ENCODE results near the gene SCAMP2. TPM values are rescaled to one million over a fixed set of nuclear protein-coding genes. Genes with fewer than 3 reads are reported as not detected.
"Not testable (repeated sequence)": the region's sequence is repeated elsewhere in the genome, so short reads cannot be mapped to it uniquely, and the experiment has no call there.

The SCAMP2 gene
- total RNA-seq, 2 experiments from 2014 or later = 108 to 115 TPM

DNA sequence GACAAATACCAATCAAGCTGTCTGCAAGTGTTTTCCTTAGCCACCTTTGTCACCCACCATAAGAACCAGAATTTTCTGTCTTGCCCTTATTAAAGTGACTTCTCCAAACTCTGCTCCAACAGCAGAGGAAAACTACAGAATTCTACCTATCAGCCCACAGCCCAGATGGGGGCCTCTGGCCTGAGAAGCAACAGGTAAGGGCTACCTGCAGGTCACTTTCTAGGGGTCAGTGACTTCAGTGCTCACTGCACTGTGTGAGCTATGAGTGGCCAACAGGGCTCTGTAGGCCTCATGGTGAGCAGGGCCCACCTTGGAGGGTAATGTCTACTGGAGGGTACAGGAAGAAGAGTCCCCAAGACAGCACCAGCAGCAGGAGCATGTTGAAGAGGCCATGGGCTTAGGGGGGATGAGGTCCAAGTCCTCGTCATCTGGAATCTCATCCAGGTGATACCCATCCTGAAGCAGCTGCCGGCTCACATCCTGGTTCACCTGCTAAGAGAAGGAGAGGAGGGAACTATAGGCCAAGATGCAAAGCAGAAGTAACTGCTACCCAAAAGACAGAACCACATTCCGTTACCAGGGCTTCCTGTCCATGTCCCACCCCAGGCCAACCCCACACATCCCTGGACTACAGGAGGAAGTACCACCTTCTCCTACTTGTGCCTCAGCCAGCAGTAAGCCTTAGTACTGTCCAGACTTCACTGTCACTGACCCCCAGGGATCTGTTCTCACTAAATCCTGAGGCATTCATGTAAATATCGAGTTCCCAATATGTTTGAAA lies 29.3 kb upstream of the SCAMP2 start:
- Mint-ChIP-seq H3K27ac (peak overlapping the region; percentile 37), H3K4me1 (peaks cover 55% of the 10 kb centered on the region), H3K27me3 (no peaks in the 10 kb centered on the region), H3K36me3 (peaks cover 41% of the 10 kb centered on the region), H3K9me3 (ENCODE audit: low read depth) (no peaks in the 10 kb centered on the region), H3K4me3 (no peak overlapping the region)
- no peak for DNase-seq
- CTCF ChIA-PET = interaction anchor here (0.6 to 9.0 kb wide), 55 partner anchors 9 to 285 kb away, joined by 3 to 101 read pairs (median 6); partner anchors contain the start of genes COX5A, CPLX3, CYP1A1 and MPI
- no peak for ATAC-seq

DNA sequence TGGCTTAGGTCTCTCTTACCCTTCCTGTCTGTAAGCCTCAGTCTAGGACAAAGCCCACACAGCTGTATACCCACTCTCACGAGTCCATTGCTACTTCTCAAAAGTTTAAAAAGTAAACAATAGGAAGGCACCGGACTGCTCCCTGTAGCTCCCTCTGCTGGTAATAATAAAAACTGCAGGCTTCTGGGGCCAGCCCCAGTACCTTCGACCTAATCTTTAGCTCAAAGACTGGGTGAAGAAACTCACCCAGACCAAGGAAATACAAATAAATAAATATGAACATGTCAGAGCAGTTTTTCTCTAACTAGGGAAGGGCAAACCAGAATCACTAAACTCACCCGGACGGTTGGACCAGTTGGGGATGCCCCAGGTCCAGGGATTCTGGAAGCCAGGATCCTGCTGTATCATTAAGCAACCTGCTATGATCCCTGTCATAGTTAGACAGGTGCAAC lies 28.5 kb upstream of the SCAMP2 start:
- Mint-ChIP-seq H3K27ac (peak overlapping the region; percentile 17), H3K4me1 (peaks cover 51% of the 10 kb centered on the region)

DNA sequence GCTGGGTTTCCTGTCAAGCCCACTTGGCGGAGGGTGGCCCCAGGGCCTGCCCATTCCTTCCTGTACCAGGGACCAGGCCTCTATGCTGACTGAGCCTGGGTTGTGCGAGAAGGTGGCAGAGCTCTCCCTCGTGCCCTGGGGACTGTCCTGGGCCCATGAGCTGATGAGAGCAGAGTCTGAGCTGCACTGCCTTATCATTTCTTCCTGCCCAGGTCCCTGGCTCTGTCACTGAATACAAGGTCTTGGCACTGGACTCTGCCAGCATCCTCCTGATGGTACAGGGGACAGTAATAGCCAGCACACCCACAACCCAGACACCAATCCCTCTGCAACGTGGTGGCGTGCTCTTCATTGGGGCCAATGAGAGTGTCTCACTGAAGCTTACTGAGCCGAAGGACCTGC lies 24.1 kb upstream of the SCAMP2 start:
- Mint-ChIP-seq H3K4me1 (peaks cover 50% of the 10 kb centered on the region), H3K9me3 (ENCODE audit: low read depth) (no peaks in the 10 kb centered on the region), H3K4me3 (no peak overlapping the region), H3K27ac (no peak overlapping the region), H3K36me3 (peaks cover 44% of the 10 kb centered on the region), H3K27me3 (no peaks in the 10 kb centered on the region)
- CTCF ChIA-PET = interaction anchor here (1.1 to 6.2 kb wide), 7 partner anchors 6 to 128 kb away, joined by 3 to 67 read pairs (median 4); partner anchors contain the start of genes FAM219B, MPI and SCAMP2
- ATAC-seq (no peak), DNase-seq (no peak)

More for the DNA sequence above, 28.5 kb upstream of the SCAMP2 start:
- peak; percentile 75 for DNase-seq
- no peak overlapping the region for H3K4me3 Mint-ChIP-seq
- peak; percentile 52 for ATAC-seq
- H3K27me3 Mint-ChIP-seq = no peaks in the 10 kb centered on the region
- CTCF ChIA-PET = interaction anchor here (0.7 to 9.0 kb wide), 60 partner anchors 10 to 284 kb away, joined by 3 to 101 read pairs (median 6); partner anchors contain the start of genes COX5A, CPLX3, CYP1A1 and MPI
- H3K36me3 Mint-ChIP-seq = peaks cover 44% of the 10 kb centered on the region
- H3K9me3 Mint-ChIP-seq (ENCODE audit: low read depth) = no peaks in the 10 kb centered on the region

DNA sequence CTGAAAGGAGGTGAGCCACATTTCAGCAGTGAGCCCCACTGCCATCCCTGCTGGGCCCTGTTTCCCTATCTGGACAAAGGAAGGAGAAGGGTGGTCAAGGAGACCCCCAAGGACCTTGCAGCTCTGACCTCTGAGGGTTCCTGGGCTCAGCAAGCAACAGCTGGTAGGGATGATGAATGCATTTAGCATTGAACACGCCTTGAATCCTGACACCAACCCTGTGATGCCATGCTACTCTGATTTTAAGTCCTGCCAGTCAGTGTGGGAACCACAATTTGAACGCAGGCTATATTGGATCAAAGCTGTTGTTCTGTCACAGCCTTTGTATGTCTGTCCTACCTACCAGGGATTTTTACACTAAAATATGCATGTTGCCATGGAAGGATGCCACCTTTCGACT lies 23.2 kb upstream of the SCAMP2 start:
- Mint-ChIP-seq H3K4me1 (peaks cover 47% of the 10 kb centered on the region), H3K4me3 (no peak overlapping the region), H3K36me3 (peaks cover 46% of the 10 kb centered on the region), H3K27ac (no peak overlapping the region), H3K27me3 (no peaks in the 10 kb centered on the region), H3K9me3 (ENCODE audit: low read depth) (no peaks in the 10 kb centered on the region)
- ATAC-seq (no peak), DNase-seq (no peak)
- CTCF ChIA-PET = interaction anchor here (1.1 to 5.9 kb wide), 4 partner anchors 10 to 125 kb away, joined by 3 to 35 read pairs (median 4); partner anchors contain the start of gene FAM219B

DNA sequence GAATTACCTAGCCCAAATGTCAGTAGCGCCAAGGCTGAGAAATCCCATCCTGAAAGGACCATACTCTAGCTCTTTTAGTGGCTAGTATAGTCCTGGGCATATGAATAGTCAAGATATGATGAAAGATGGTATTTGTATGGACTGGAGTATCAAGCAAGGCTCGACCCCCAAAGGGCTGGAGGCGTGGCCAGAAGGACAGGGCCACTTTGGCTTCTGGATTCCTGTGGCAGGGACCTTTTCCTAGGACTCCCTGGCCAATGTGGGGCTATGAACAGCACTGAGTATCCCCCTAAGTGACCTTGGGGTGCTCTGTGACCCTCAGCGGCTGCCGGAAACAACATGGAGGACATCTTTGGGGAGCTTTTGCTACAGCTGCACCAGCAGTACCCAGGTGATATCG lies 22.7 kb upstream of the SCAMP2 start:
- no peak for DNase-seq
- Mint-ChIP-seq H3K27ac (peak overlapping the region; percentile 36), H3K4me3 (no peak overlapping the region), H3K36me3 (peaks cover 48% of the 10 kb centered on the region), H3K4me1 (peaks cover 49% of the 10 kb centered on the region), H3K9me3 (ENCODE audit: low read depth) (no peaks in the 10 kb centered on the region), H3K27me3 (no peaks in the 10 kb centered on the region)
- no peak for ATAC-seq
- CTCF ChIA-PET = interaction anchor here (0.9 to 5.9 kb wide), 3 partner anchors 11 to 261 kb away, joined by 3 to 35 read pairs (median 4); partner anchors contain the start of gene FAM219B

DNA sequence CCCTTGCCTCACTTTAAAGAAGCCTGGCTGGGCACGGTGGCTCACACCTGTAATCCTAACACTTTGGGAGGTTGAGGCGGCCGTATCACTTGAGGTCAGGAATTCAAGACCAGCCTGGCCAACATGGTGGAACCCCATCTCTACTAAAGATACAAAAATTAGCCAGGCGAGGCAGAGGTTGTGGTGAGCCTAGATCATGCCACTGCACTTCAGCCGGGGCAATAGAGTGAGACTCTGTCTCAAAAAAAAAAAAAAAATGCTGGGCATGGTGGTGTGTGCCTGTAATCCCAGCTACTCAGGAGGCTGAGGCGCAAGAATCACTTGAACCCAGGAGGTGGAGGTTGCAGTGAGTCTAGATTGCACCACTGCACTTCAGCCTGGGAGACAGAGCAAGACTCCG lies 21.2 kb upstream of the SCAMP2 start:
- peaks cover 38% of the 10 kb centered on the region for H3K36me3 Mint-ChIP-seq
- H3K4me3 Mint-ChIP-seq; H3K27me3 Mint-ChIP-seq; H3K27ac Mint-ChIP-seq; H3K9me3 Mint-ChIP-seq (ENCODE audit: low read depth); DNase-seq; ATAC-seq: not testable (repeated sequence)
- H3K4me1 Mint-ChIP-seq = peaks cover 59% of the 10 kb centered on the region
- CTCF ChIA-PET = interaction anchor here (0.7 to 6.1 kb wide), 12 partner anchors 6 to 112 kb away, joined by 3 to 43 read pairs (median 3); partner anchors contain the start of genes CSK, FAM219B, SCAMP2 and ULK3

DNA sequence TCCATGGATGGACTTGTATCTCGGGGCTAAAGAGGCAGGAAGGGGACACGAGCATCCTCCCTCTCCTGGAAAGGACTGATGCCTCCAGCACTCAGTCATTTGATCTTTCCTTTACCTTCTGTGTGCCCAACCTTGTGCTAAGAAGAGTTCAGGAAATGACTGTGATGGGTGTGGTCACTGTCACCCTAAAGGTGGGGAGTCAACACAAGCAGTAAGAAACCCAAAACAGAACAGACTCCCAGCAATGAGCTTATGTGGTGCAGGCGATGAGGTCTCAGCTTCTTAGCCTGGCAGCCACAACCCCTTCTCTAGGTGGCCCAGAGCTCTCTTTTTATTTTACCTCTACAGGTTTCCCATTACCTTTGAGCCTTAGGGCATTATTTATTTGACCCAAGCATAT lies 20.5 kb upstream of the SCAMP2 start:
- H3K4me1 Mint-ChIP-seq = peaks cover 56% of the 10 kb centered on the region
- no peaks in the 10 kb centered on the region for H3K27me3 Mint-ChIP-seq
- ATAC-seq = peak; percentile 62

DNA sequence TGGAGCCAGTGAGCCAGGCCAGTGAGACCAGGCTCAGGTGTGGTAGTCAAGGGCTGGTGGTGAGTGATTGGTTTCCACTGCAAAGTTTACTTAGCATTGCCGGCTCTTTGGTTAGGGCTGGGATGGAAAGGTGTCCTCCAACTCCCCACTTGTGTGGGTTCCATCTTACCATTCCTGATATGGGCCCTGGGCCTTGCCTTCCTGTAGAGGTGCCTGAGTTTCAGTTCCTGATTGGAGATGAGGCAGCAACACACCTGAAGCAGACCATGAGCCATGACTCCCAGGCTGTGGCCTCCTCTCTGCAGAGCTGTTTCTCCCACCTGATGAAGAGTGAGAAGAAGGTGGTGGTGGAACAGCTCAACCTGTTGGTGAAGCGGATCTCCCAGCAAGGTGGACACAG lies 19.8 kb upstream of the SCAMP2 start:
- DNase-seq (no peak), ATAC-seq (no peak)
- Mint-ChIP-seq H3K27ac (peak overlapping the region; percentile 94), H3K4me1 (peaks cover 51% of the 10 kb centered on the region), H3K27me3 (no peaks in the 10 kb centered on the region), H3K36me3 (peaks cover 33% of the 10 kb centered on the region), H3K4me3 (no peak overlapping the region), H3K9me3 (ENCODE audit: low read depth) (no peaks in the 10 kb centered on the region)
- CTCF ChIA-PET = interaction anchor here (1.3 to 6.1 kb wide), 5 partner anchors 7 to 35 kb away, joined by 3 to 43 read pairs (median 10); partner anchors contain the start of gene FAM219B

More for the DNA sequence above, 20.5 kb upstream of the SCAMP2 start:
- Mint-ChIP-seq H3K36me3 (peaks cover 33% of the 10 kb centered on the region), H3K27ac (peak overlapping the region; percentile 94), H3K4me3 (peak overlapping the region; percentile 34), H3K9me3 (ENCODE audit: low read depth) (no peaks in the 10 kb centered on the region)
- DNase-seq = peak; percentile 82
- CTCF ChIA-PET = interaction anchor here (0.6 to 6.1 kb wide), 16 partner anchors 7 to 117 kb away, joined by 3 to 43 read pairs (median 4); partner anchors contain the start of genes FAM219B, SCAMP2 and ULK3

DNA sequence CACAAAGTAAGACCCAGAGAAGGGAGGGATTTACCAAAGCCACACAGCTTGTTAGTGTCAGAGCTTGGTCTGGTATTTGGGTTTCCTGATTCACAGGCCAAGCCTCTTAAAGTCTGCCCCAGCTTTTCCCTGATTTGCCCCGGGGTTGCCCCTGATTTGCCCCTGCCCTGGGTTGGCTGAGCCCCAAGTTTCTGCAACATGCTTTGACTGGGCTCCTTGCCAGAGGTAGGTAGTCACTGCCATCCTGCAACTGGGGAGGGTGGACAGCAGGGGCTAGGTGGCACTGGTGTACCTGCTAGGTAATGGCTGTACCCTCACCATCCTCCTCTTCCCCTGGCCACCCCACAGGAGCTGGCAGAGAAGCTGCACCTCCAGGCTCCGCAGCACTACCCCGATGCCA lies 19.1 kb upstream of the SCAMP2 start:
- H3K4me3 Mint-ChIP-seq = no peak overlapping the region
- H3K4me1 Mint-ChIP-seq = peaks cover 49% of the 10 kb centered on the region
- peaks cover 33% of the 10 kb centered on the region for H3K36me3 Mint-ChIP-seq
- no peaks in the 10 kb centered on the region for H3K9me3 Mint-ChIP-seq (ENCODE audit: low read depth)
- CTCF ChIA-PET = interaction anchor here (1.5 to 6.1 kb wide), 3 partner anchors 8 to 15 kb away, joined by 3 to 43 read pairs (median 4); partner anchors contain the start of gene FAM219B
- DNase-seq (no peak), ATAC-seq (no peak)
- no peaks in the 10 kb centered on the region for H3K27me3 Mint-ChIP-seq
- H3K27ac Mint-ChIP-seq = peak overlapping the region; percentile 94

DNA sequence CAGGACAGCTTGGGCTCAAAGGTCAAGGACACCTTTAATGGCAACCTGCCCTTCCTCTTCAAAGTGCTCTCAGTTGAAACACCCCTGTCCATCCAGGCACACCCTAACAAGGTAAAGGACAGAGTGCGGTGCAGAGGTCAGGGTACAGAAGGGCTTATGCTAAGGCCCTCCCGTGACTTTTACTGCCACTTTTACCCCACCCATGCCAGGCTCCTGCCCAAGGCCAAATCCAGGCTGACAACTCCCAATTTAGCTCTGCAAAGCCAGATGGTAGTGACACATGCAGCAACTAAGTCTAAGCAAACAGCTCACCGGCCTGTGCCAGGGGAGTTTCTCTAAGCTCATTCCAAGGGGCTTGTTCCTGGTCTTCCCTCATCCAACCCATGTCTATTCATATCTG lies 18.3 kb upstream of the SCAMP2 start:
- CTCF ChIA-PET = interaction anchor here (1.6 to 6.1 kb wide), 2 partner anchors 9 to 15 kb away, joined by 3 to 43 read pairs; partner anchors contain the start of gene FAM219B
- peak overlapping the region; percentile 94 for H3K27ac Mint-ChIP-seq
- H3K9me3 Mint-ChIP-seq (ENCODE audit: low read depth) = no peaks in the 10 kb centered on the region
- peak overlapping the region; percentile 16 for H3K4me3 Mint-ChIP-seq
- no peak for ATAC-seq
- H3K36me3 Mint-ChIP-seq = peaks cover 30% of the 10 kb centered on the region
- no peak for DNase-seq
- H3K27me3 Mint-ChIP-seq = no peaks in the 10 kb centered on the region
- peaks cover 49% of the 10 kb centered on the region for H3K4me1 Mint-ChIP-seq

DNA sequence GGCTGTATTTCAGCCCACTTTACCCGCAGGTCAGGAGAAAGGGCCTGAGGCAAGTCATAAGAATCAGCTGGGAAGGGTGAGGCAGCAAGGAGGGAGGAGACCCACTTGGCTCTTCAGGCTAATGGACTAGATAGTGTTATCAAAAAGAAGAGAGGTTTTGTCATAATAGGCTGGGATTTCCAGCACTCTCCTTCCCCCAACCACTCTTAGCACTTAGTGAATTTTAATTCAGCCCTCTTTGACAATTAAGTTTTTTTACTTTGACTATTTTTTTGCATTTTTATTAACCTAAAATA lies 17.4 kb upstream of the SCAMP2 start:
- H3K36me3 Mint-ChIP-seq = peaks cover 29% of the 10 kb centered on the region
- H3K4me1 Mint-ChIP-seq = peaks cover 48% of the 10 kb centered on the region

DNA sequence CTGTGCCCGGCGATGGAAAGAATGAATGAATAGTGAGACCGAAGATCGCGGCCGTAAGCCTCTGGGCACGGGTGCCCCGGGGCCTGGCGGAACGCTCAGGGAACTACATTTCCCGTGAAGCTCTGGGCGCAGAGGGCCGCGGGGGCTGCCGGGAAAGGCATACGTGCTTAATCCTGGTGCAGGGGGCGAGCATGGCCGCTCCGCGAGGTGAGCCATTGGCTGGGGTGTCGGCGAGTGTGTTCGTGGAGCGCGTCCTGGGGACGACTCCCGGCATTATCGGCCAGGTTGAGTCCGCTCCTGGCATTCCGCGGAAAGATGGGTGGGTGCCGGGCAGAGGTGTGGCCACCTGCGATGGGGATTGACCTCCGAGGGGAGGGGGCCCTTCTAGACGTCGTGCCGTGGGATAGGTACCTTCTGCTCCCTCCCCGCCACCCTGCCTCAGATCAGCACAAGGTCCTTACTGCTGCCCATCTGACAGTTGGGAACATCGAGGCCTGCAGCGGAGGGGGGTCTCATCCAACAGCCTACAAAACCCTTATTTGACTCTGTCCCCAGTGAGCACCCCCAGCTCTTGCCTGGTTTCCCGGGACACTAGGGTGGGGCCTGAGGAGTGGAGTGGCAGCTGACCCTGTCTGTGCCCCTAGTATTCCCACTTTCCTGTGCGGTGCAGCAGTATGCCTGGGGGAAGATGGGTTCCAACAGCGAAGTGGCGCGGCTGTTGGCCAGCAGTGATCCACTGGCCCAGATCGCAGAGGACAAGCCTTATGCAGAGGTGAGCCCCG lies 16.9 kb upstream of the SCAMP2 start, which contains the start of gene MPI:
MPI (plus strand) TSS at position 160 of the 782 bp plus-strand sequence; CDS start at position 192, 32 bp downstream.
- H3K4me3 Mint-ChIP-seq = peak within 1 kb of the TSS; percentile 93
- H3K36me3 Mint-ChIP-seq = peaks cover 27% of the 10 kb centered on the region
- no peaks in the 10 kb centered on the region for H3K9me3 Mint-ChIP-seq (ENCODE audit: low read depth)
- CTCF ChIA-PET = interaction anchor here (0.9 to 6.1 kb wide), 6 partner anchors 10 to 107 kb away, joined by 3 to 43 read pairs (median 4); no protein-coding TSS in a partner anchor
- no peaks in the 10 kb centered on the region for H3K27me3 Mint-ChIP-seq
- H3K4me1 Mint-ChIP-seq = peaks cover 47% of the 10 kb centered on the region
- DNase-seq (peak; percentile 93), ATAC-seq (peak; percentile 96)
- peak within 1 kb of the TSS; percentile 93 for H3K27ac Mint-ChIP-seq

More for the DNA sequence above, 17.4 kb upstream of the SCAMP2 start:
- no peak for ATAC-seq
- DNase-seq = no peak
- CTCF ChIA-PET = interaction anchor here (1.3 to 6.1 kb wide), 3 partner anchors 10 to 46 kb away, joined by 3 to 43 read pairs (median 8); no protein-coding TSS in a partner anchor
- Mint-ChIP-seq H3K27ac (peak overlapping the region; percentile 93), H3K4me3 (peak overlapping the region; percentile 93), H3K9me3 (ENCODE audit: low read depth) (no peaks in the 10 kb centered on the region), H3K27me3 (no peaks in the 10 kb centered on the region)

All from activated CD8-positive, alpha-beta memory T cell treated with anti-CD3 and anti-CD28 coated beads, Interleukin-2, amount 10 ng/mL, durations not matched to agents 7 days and 5 days (primary cell).